ENCODE results near the gene SLC22A1. TPM values are rescaled to one million over a fixed set of nuclear protein-coding genes. Genes with fewer than 3 reads are reported as not detected.

SLC22A1 gene
- total and polyA plus RNA-seq, 2 of the 13 experiments (the other 11 are each of a cell fraction or from before 2014, with no cell fraction given): 0.80 to 0.87 TPM

- no peak for TF ChIP-seq KLF6 (CRISPR knock-in tag; IDR thresholded peaks at IDR 0.05)
- no peak for TF ChIP-seq FOXP1 (IDR thresholded peaks at IDR 0.05)
- TF ChIP-seq FOXP1 (CRISPR knock-in tag; IDR thresholded peaks at IDR 0.05): 0 out of 2 replicates have a peak, but pooled peaks have one; percentile 15
- no peak for TF ChIP-seq ZNF605 (CRISPR knock-in tag; IDR thresholded peaks at IDR 0.05)
- peak; percentile 79; the same call in 1 of the 2 replicates for TF ChIP-seq HNRNPUL1 (IDR thresholded peaks at IDR 0.05; ENCODE audit: low read depth, low read length)
- TF ChIP-seq MTA1 (CRISPR knock-in tag; IDR thresholded peaks at IDR 0.05; ENCODE audit: borderline replicate concordance): no peak
- no peak for TF ChIP-seq HIVEP1 (CRISPR knock-in tag; IDR thresholded peaks at IDR 0.05)
- peak; percentile 54; the same call in 1 of the 2 replicates for TF ChIP-seq ZNF292 (CRISPR knock-in tag; IDR thresholded peaks at IDR 0.05; ENCODE audit: borderline replicate concordance, low read depth)
- no peak for TF ChIP-seq GMEB2 (CRISPR knock-in tag; IDR thresholded peaks at IDR 0.05; ENCODE audit: low read depth)
- TF ChIP-seq PLSCR1 (CRISPR knock-in tag; IDR thresholded peaks at IDR 0.05; ENCODE audit: borderline replicate concordance): no peak
- TF ChIP-seq RXRA (CRISPR knock-in tag; IDR thresholded peaks at IDR 0.05): no peak
- no peak for TF ChIP-seq GABPA (IDR thresholded peaks at IDR 0.05; ENCODE audit: low read depth, low read length)
- peak; percentile 65; the same call in 1 of the 2 replicates for TF ChIP-seq GABPA (CRISPR knock-in tag; IDR thresholded peaks at IDR 0.05; ENCODE audit: low read depth)
- TF ChIP-seq SMC3 (IDR thresholded peaks at IDR 0.05; ENCODE audit: low read length): 0 out of 2 replicates have a peak, but pooled peaks have one; percentile 3
Measured at GRCh38 chr6:160198606-160199211, 77.1 kb downstream of the SLC22A1 start (continued).

All from HepG2 (cell line).